C4-2B (cell line): ENCODE measurements around the gene EPB41L5.
"Not testable (repeated sequence)": the region's sequence is repeated elsewhere in the genome, so short reads cannot be mapped to it uniquely, and the experiment has no call there.

Source experiments
- H3K27ac ChIP-seq: fragments of 450-650 bp; 2 replicates; pipeline ENCODE4 v1.5.1; 2017
- ZFX ChIP-seq: fragments of 450-650 bp; IDR thresholded peaks from 2 replicates; pipeline ENCODE4 v1.6.1; 2017
- TF ChIP-seq, protein P1 (sequence below): fragments of 450-650 bp; conservative IDR thresholded peaks from 2 replicates; pipeline ENCODE4 v1.5.1; 2017; ENCODE audit warnings: mild to moderate bottlenecking

EPB41L5 gene

DNA sequence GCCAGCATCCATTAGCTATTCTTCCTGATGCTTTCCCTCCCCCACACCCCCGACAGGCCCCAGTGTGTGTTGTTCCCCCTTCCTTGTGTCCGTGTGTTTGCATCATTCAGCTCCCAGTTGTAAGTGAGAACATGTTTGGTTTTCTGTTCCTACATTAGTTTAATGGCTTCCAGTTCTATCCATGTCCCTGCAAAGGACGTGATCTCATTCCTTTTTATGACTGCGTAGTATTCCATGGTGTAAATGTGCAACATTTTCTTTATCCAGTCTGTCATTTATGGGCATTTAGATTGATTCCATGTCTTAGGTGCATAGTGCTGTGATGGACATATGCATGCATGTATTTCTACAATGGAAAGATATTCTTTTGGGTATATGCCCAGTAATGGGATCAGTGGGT is 105.6 kb downstream of the EPB41L5 start:
- TF ChIP-seq, protein P1, sequence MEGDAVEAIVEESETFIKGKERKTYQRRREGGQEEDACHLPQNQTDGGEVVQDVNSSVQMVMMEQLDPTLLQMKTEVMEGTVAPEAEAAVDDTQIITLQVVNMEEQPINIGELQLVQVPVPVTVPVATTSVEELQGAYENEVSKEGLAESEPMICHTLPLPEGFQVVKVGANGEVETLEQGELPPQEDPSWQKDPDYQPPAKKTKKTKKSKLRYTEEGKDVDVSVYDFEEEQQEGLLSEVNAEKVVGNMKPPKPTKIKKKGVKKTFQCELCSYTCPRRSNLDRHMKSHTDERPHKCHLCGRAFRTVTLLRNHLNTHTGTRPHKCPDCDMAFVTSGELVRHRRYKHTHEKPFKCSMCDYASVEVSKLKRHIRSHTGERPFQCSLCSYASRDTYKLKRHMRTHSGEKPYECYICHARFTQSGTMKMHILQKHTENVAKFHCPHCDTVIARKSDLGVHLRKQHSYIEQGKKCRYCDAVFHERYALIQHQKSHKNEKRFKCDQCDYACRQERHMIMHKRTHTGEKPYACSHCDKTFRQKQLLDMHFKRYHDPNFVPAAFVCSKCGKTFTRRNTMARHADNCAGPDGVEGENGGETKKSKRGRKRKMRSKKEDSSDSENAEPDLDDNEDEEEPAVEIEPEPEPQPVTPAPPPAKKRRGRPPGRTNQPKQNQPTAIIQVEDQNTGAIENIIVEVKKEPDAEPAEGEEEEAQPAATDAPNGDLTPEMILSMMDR = no peak
- no peak for TF ChIP-seq ZFX
- no peak overlapping the region for H3K27ac ChIP-seq

DNA sequence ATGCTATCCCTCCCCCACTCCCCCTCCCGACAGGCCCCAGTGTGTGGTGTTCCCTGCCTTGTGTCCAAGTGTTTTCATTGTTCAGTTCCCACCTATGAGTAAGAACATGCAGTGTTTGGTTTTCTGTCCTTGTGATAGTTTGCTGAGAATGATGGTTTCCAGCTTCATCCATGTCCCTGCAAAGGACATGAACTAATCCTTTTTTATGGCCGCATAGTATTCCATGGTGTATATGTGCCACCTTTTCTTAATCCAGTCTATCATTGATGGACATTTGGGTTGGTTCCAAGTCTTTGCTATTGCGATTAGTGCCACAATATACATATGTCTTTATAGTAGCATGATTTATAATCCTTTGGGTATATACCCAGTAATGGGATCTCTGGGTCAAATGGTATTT is 108.5 kb downstream of the EPB41L5 start:
- H3K27ac ChIP-seq = not testable (repeated sequence)

DNA sequence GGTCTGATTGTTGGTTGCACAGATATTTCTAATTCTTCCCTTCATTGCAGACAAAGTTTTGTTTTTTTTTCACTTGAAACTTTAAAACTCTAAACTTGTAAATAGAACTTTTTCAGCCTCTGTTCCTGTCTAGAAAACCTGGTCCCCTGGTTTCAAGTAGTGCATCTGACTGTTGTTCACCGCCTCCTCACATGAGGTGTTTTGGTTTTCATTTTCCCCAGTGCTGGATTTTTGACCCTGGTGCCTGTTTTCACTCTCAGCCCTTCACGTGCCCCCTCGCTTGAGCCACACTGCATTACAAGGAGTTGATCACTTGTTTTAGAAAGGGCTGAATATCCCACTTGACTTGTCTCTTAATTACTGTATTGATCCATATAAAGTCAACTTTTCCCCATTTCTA is 110.2 kb downstream of the EPB41L5 start:
- TF ChIP-seq, protein P1 = no peak
- TF ChIP-seq ZFX = no peak

DNA sequence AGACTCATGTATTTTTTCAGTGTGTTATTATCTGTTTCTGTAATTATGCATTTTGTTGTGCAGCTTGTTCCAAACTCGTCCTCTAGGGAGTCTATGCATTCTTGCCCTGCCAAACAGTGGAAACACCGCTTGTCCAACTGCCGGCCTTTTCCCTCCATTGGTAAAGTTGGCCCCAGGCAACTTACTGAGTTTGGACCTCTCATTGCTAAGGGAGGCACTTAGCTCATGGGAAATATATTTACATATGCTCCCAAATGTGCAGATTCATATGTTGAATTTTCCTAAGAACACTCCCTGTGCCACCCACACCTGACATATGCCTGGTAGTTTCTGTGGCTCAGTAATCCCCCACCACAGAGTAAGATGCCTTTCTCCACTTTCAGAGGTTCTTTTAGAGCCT is 112.3 kb downstream of the EPB41L5 start:
- H3K27ac ChIP-seq = no peak overlapping the region
- TF ChIP-seq, protein P1 = no peak
- TF ChIP-seq ZFX = no peak

More for the DNA sequence above, 110.2 kb downstream of the EPB41L5 start:
- no peak overlapping the region for H3K27ac ChIP-seq

DNA sequence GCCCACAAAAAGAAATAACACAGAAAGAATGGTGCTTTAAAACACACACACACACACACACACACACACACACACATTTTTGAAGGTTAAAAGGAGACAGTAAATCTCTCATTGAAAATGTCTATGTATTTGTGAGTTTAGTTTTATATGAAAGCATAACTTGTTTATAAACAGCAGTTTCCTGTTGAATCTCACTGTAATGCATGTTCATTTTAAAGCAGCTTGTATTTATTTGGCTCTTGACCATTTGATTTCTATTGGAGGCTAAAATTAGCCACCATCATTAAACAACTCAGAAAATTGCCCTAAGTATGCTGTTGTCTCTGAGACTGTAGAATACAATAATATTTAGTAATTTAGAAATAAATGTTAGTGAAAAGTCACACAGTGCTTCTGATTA is 115.3 kb downstream of the EPB41L5 start:
- TF ChIP-seq ZFX = no peak
- TF ChIP-seq, protein P1 = no peak
- H3K27ac ChIP-seq = no peak overlapping the region

DNA sequence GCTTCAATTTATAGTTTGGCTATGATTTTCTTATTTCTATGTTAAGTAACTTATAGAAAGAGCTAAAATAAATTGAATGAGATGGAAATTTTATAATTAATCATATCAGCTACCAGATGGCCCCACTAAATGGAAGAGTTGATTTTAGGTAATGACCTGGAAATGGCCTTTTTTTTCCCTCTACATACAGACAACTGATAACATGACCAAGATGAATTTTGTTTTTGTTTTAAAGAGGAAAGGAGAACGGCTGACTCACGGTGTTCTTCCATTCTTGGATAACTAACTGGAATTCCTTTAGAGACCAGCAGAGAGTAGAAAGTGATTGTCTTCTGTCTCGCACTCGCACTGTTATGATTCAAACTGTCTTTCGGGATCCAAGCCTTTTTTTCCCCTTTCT is 119.3 kb downstream of the EPB41L5 start:
- TF ChIP-seq, protein P1 = no peak
- no peak for TF ChIP-seq ZFX

DNA sequence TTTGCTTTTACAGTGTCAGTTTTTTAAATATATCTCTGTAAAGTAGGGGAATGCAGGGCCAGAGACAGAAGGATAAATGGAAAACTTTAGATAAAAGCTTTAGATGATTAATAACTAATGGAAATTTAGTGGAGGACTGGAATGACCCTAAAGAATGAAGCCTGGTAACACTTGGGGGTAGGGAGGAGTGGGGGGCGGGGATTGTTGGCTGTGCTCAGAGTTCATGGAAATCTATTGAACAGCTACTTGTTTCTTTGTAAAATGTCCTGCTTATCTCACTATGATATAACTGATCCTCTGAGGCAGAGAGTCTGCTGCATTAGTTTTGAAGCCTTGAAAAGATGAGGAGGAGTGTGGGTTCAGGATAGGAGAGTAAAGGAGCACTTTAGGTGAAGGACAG is 119.8 kb downstream of the EPB41L5 start:
- TF ChIP-seq, protein P1 = no peak
- no peak for TF ChIP-seq ZFX
- H3K27ac ChIP-seq = no peak overlapping the region

More for the DNA sequence above, 119.3 kb downstream of the EPB41L5 start:
- no peak overlapping the region for H3K27ac ChIP-seq

DNA sequence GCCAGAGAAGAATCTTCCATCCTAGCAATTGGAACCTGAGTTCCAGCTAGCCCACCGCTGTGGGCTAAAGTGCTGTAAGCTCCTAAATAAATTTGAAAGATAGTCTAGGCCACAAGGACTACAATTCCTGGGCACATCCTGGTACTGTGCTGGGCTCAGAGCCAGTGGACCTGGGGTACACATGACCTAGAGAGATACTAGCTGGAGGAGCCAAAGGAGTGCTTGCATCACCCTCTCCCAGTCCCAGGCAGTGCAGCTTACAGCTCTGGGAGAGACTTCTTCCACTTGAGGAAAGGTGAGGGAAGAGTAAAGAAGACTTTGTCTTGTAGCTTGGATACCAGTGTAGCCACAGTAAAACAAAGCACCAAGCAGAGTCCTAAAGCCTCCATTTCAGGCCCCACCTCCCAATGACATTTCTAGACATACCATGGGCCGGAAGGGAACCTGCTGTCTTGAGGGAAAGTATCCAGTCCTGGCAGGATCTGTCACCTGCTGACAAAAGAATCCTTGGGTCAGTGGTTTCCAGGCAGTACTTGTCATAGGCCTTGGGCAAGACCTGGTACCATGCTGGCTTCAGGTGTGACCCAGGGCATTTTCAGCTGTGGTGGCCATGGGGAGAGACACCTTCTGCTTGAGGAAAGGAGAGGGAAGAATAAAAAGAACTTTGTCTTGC is 120.8 kb downstream of the EPB41L5 start:
- peak overlapping the region; percentile 46 for H3K27ac ChIP-seq
- TF ChIP-seq, protein P1 = no peak
- no peak for TF ChIP-seq ZFX
